Measurements from ENCODE around the gene HID1.
"Not testable (repeated sequence)": the region's sequence is repeated elsewhere in the genome, so short reads cannot be mapped to it uniquely, and the experiment has no call there.

HID1 gene

DNA sequence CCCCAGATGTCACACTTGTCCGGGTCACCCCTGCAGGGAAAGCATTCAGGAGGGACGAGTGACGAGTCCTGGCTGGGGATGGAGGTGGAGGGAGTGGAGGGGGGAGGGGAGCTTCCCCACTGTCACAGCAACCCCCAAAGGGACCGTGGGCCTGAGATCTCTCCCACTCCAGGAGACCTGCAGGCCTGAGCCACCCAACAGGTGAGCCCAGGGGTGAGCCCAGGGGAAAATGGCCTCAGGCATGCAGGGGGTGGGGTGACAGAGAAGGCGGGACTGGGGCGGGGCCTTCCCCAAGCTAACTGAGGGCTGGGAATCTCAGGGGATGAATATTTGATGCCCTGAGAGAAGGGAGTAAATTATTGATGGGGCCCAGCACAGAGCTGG lies 51.9 kb downstream of the HID1 start:
- no peak for DNase-seq

DNA sequence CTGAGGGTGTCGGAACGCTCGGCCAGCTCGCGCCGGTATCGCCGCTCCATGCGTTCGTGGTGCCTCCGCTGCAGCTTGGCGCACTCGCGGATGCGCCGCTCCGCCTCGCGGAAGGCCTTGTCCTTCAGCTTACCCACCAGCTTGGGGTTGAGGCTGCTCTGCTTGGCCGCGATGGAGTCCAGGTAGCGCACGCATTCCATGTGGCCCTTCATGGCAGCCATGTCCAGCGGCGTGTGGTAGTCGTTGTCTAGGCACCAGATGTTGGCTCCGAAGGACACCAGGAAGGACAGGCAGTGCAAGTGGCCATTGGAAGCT lies 52.3 kb downstream of the HID1 start:
- DNase-seq: no peak

GRCh38 chr17:74919440-74920305 lies 52.9 kb downstream of the HID1 start:
- no peak for DNase-seq

DNA sequence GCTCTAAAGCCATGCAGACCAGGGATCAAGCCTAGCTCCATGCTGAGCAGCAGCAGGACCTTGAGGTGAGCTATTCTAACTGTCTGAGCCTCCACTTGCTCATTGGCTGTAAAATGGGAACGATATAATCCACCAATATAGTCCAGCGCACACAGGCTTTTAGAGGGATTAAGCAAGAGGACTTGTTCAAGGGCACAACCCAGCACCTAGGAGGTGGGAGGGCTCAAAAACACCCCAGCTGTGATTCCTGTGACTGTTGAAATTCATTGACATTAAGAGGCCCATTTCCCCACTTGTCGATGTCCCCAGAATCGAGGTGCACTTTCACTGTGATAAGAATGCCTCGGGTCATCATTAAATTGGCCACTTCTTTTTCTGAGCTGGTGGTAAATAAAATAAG lies 53.7 kb downstream of the HID1 start:
- no peak for DNase-seq

DNA sequence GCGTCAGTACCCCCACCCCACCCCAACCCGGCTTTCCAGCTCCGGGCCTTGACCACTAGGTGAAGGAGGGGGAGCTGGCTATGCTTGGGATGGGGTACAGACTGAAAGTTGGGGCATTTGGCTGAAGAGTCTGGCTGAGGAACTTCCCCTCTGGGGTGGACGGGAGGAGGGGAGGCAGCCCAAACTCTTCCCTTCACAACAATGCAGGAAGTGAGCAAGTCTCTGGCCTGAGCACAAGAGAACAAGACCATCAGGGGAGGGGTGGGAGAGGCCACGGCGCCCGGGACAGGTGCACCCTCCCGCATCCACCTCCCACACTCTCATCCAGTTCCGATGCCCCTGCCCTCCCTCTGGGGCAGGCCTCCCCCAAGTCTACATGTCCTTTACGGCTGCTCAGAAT lies 55.1 kb downstream of the HID1 start:
- DNase-seq: no peak

- DNase-seq: no peak
Measured at GRCh38 chr17:74916851-74917199, 55.7 kb downstream of the HID1 start.

DNA sequence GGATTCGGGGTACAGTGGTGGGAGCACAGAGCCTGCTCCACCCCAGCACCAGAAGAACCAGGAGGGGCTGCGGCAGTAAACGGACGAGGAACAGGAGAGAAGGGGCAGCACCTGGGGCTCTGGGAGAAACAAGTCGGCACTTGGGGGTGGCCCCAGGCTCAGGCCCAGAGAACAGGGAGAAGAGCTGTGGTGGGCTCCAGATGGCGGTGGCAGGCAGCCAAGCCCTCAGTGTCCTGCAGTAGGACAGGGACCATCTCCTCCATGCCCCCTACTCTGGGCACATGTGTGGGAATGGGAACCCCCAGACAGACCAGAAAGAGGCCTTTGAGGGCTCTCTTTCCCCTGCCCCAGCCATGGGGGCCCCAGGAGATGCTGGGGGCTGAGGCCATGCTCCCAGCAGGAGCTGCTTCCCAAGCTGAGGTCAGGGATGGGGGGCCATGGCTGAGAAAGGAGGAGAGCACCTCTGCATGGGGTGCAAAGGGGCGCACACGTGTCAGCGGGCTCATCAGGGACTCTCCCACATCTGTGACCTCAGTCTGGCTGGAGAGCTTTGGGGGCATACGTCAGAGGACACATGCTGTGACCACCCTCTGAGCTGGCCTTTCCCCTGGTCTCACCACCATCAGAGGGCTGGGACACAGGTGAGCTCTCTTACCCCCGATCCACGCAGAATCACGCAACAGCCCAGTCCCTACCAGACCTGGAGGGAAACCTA lies 56.3 kb downstream of the HID1 start:
- DNase-seq: no peak

- DNase-seq: not testable (repeated sequence)
Measured at GRCh38 chr17:74911423-74911822, 61.1 kb downstream of the HID1 start.

DNA sequence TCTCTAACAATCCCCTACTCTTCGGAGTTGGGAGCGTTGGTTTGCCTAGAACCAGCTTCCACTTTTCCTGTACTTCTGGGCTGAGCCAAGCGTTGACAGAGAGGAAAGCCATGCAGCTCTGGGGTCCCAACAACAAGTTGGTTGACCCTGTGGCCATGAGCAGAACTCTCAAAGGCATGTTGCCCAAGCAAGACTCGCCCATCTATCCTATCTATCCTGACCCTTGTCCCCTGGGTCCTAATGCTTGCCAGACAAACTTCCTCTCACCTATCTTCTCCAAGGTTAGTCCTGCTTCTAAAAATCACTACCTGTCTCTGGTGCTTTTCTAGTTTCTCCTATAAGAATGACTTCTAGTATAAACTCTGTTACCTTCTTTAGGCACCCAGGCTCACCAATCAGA lies 63.5 kb downstream of the HID1 start:
- DNase-seq: not testable (repeated sequence)

GRCh38 chr17:74907012-74907411 lies 65.5 kb downstream of the HID1 start:
- DNase-seq: no peak

- not testable (repeated sequence) for DNase-seq
Measured at GRCh38 chr17:74906214-74906793, 66.3 kb downstream of the HID1 start.

GRCh38 chr17:74904687-74905409 lies 67.7 kb downstream of the HID1 start:
- no peak for DNase-seq

DNA sequence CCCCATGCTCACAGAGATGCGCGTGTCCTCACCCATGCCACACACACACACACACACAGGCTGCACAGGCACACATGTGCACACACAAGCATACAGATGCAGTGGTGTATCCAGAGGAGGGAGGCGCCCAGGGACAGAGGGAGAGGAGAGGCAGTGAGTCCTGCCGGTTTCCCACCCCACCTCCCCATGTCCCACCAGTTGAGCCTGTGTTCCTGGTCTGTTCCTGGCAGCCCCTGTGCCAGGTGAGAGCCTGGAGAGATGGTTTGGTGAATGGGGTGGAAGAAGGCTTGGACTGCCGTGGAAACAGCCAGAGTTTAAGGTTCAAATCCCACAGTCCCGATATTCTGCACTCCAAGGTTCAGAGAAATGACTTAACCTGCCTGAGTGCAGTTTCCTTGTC lies 68.9 kb downstream of the HID1 start:
- DNase-seq: no peak

- no peak for DNase-seq
Measured at GRCh38 chr17:74903034-74903433, 69.5 kb downstream of the HID1 start.

DNA sequence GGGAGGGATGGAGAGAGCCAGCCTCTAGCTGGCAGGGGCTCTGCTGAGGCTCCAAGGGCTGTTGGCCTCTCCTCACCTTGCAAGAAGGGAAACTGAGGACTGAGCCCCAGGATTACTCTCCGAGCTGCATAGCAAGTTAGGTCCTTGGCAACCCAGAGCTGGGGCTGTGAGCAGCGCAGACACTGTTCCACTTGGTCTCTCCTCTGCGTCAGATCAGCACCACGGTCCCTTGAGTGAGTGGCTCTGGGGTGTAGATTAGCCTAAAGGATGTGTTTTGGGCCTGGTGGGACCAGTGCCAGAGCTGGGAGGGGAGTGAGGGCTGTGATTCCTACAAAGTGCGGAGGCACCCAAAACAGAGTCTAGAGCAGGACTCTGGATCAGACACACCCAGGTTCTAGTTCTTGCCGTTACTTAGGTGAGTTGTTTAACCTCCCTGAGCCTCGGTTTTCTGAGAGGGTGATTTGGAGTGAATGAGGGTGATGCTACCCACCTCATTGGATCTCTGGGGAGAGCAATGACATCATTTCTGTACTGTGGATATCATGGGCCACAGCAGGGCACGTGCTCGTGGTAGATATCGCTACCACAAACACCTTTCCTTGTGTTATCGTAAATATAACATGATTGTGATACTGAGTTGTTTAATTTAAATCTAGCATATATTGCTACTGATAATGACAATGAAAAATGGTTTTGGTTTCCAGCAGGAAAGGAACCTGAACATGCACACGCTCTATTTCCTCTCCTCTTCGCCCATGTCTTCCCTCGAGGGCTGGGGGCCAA lies 71.0 kb downstream of the HID1 start:
- no peak for DNase-seq

All from NCI-H1092 (cell line).